Measurements from ENCODE around the gene NUP43.

DNA sequence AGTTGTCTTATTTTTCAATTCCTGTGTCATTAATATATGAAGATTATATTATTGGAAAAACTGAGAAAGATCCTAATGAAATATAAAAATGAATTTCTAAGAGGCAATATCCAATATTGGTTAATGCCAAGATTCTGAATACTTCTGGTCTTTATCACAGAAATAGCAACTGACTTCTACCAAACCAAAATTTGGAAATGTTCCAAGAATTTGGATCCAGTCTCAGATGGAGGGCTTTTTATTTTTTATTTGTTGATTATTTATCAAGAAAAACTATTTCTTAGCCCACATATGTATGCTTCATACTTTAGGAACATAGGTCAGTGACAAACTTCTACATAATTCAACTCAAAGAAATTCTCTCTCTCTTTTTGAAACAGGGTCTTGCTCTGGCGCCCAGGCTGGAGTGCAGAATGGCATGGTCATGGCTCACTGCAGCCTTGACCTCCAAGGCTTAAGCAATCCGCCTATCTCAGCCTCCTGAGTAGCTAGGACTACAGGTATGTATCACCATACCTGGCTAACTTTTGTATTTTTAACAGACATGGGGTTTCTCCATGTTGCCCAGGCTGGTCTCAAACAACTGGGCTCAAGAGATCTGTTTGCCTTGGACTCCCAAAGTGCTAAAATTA is 13.1 kb downstream of the NUP43 start:
- TF ChIP-seq POLR2A (IDR thresholded peaks at IDR 0.05) (no peak), EP300 (IDR thresholded peaks at IDR 0.05) (no peak)
- TF ChIP-seq, protein P1, sequence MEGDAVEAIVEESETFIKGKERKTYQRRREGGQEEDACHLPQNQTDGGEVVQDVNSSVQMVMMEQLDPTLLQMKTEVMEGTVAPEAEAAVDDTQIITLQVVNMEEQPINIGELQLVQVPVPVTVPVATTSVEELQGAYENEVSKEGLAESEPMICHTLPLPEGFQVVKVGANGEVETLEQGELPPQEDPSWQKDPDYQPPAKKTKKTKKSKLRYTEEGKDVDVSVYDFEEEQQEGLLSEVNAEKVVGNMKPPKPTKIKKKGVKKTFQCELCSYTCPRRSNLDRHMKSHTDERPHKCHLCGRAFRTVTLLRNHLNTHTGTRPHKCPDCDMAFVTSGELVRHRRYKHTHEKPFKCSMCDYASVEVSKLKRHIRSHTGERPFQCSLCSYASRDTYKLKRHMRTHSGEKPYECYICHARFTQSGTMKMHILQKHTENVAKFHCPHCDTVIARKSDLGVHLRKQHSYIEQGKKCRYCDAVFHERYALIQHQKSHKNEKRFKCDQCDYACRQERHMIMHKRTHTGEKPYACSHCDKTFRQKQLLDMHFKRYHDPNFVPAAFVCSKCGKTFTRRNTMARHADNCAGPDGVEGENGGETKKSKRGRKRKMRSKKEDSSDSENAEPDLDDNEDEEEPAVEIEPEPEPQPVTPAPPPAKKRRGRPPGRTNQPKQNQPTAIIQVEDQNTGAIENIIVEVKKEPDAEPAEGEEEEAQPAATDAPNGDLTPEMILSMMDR (IDR thresholded peaks at IDR 0.05): no peak
